Activated CD4-positive, alpha-beta T cell treated with anti-CD3 and anti-CD28 coated beads, Interleukin-2, amount 50 U/mL, for 16 hours (primary cell): Measurements from ENCODE around the gene TTR.

Source experiments
- DNase-seq: peaks from one replicate; pipeline ENCODE4 v3.0.0-alpha.2; 2020

TTR gene

DNA sequence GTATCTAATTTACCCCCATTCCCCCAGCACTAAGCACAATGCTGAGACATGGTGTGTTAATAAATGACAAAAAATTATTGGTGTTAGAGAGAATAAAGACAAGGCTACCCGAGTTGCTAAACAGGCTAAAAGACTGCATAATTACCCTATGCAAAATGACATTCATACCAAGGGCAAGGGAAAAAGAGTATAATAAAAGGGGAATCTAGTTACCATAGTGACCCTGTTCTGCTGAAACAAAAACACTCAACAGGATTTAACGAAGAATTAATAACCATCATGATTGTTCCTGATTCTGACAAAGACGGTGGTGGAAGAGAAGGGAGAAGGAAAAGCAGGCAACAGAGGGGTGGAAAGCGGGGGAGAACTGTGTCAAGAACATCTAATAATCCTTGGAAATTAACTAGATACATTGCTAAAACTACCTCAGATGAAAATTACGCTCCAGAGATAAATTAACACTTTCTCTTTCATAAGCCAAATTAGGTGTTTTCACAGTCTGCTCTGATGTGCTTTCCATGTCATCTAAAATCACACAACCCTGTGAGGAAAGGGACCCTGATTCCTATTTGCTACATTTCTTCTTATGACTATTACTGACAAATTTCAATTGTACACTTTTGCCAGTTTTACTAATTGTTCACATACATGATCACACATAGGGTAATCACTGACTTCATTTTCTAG, 25.5 kb downstream of the TTR start:
- no peak for DNase-seq

DNA sequence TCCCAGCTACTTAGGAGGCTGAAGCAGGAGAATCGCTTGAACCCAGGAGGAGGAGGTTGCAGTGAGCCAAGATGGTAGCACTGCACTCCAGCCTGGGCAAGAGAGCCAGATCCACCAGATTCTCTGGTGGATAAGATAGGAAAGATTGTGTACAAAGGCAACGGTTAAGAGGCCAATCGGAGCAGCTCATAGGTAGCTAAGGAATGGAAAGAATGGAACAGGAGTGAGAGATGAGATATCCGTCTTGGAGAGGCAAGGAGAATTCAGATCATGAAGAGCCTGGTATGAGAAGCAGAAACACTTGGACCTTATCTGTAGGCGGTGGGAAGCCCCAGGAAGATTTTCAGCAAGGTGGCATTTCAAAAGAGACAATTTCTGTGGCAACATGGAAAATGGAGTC, 27.1 kb downstream of the TTR start:
- DNase-seq: no peak

DNA sequence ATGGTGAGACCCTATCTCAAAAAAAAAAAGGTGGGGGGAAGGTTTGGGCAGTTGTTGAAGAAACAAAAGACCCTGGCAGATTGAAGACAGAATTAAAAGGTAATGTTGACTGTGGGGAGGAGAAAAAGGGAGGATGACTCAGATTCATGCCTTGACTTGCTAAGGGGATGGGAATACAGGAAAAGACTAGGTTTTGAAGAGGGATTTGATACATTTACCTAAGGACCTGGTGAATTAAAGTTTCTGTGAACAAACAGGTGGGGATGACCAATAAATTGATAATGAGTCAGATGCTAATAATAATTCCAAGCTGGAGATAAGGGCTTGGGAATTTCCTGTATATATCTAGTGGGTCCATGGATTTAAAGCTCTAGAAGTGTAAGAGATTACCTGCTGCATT, 27.6 kb downstream of the TTR start:
- no peak for DNase-seq

DNA sequence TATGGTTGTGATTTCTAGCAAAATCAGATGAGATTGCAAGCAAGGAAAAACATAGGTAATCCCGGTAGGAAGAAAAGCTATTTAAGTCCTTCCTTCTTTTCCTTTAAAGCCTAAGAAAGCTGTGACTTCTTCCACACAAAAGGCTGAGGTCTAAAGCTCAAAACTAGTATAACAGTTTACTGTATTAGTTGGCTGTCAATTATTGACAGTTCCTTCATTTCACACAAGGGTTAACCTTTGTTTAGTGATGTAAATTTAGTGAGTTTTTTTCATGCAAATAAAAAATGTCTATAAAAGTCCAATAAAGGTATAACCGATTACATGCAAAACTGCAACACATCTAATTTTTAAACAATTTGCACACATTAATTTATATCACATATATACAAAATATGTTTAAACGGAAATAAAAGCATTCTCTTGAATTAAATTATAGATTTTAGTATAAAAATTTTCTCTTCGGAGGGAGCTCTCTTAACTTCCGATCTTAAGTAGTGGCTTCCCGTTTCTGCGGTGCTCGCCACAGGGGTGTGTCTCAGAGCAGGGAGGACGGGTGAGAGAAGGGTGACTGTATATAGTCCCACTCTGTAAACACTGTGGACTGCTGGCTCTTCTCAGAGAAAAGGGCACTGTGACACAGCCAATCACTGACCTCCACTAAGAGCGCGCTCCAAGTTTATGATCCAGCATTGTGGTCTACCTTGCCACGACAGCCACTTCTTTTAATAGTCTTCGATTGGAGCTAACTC, 33.4 kb downstream of the TTR start:
- no peak for DNase-seq

DNA sequence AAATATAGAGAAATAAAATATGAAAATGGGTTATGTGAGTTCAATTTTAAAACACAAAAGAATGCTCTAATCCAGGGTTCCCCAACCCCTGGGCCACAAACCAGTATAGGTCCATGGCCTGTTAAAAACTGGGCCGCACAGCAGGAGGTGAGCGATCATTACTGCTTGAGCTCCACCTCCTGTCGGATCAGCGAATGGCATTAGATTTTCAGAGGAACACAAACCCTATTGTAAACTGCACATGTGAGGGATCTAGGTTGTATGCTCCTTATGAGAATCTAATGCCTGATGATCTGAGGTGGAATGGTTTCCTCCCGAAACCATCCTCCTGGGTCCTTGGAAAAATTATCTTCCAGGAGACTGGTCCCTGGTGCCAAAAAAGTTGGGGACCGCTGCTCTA, 34.7 kb downstream of the TTR start:
- DNase-seq: no peak

DNA sequence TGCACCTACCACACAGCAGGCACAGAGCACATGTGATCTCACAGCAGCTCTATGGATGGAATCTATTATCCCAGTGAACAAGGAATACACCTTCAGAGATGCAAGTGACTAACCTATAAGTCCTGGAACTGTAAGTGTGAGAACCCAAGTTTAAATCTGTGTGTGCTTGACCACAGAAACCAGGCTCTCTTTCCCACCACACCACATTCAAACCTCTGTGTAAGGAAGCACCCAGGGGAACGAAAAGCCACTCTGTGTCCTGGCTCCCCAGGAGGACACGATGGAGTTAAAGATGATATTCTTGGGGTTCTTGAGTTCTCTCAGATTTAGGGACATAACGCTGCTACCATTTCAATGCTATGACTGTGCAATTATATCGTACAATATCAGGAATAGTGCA, 38.9 kb downstream of the TTR start:
- DNase-seq: no peak

DNA sequence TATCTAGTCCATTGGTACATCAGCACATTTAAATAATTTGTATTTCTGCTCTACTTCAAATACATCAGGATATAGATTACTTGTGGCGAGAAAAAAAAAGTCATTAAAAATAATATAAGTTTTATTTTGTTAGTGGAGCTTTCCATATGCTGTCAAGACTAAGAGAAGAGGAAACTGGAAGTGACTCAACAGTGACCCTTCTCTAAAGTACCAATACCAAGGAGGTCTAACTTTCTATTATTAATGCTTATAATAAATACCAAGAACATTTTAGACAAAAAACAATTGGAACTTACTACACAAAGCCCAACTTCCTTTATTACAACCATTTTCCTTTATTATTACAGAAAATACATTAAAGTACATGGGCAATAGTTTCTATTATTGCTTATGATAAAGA, 39.8 kb downstream of the TTR start:
- no peak for DNase-seq

DNA sequence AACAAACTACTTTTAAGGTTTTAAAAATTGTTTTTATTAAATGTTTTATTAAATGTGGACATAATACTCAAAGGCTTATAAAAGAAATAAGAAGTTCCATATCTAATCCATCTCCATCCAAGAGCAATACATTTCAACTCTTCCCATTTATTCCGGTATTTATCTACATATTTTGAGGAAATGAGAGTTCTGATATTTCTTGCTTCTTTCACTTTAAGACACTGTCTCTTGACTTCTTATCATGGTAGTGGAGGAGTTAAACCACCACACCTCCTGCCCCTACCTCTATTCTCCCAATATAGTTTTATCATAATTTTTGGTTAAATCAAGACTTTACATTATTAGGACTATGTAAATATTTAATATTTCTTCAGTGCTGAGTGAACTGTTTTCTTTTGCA, 40.7 kb downstream of the TTR start:
- DNase-seq: no peak

DNA sequence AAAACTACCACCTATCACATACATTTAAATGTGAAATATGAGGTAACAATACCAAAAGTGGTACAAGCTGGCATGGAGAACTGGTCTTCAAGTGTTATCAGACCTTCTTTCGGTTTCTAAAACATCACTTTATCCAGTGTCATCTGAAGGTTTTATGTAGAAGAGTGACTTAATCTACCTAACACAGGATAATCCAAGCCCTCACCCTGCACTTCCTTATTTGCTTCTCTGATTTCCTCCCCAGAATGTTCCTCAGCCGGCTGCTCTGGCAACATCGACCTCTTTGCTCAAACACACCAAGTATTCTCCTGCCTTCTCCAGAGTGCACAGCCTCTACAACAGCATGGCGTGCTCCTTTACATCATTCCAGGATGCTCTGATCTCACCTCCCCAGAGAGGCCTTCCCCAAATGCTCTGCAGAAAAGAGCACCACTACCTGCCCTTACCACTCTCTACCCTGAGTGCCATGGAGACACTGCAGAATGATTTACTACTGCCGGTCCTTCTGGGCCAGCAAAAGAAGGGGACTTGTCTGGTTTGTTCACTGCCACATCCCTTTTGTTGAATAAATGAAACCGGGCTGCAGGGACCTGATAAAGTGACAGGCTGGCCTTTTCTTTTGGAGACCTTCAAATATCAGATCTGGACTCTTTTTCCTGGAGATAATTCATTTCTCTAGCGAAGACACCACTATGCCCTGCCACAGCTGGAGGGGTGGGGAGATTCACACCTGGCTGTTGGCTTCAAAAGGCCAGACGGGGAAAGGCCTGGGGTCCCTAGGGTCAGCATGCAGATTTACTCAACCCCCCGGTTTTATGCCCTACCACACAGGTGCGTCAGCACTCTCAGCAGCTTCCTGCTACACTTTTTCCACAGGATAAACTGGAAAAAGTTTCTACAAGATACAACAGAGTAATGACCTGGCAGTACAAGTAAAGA, 42.0 kb downstream of the TTR start:
- no peak for DNase-seq

DNA sequence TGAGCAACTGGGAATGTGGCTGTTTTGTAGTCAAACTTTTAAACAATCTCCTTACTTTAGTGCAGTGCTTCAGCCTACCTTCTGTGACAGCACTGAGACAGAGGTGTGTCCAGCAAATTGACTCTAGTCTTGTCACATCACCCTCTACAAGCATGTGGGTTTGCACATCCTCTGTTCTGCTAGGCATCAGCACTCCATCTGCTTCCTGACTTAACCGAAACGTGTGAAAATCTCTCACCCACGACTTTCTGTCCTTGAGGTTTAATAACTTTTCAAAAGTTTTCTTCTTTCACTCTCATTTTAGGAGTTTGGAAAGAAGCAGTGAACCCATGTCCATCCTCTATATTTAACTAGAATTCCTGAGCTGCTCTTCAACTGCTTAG, 42.6 kb downstream of the TTR start:
- peak; percentile 38 for DNase-seq

DNA sequence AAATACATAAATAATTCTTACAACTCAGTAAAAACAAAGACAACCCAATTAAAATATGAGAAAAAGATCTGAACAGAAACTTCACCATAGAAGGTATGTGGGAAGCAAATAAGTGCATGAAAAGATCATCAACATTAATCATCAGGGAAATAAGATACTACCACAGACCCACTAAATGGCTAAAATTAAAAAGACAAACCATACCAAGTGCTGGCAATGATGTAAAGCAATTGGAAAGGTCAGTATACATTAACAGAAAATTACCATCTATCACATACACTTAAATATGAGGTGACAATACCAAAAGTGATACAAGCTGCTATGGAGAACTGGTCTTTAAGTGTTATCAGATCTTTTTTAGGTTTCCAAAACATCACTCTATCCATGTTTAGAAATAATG, 44.7 kb downstream of the TTR start:
- no peak for DNase-seq

DNA sequence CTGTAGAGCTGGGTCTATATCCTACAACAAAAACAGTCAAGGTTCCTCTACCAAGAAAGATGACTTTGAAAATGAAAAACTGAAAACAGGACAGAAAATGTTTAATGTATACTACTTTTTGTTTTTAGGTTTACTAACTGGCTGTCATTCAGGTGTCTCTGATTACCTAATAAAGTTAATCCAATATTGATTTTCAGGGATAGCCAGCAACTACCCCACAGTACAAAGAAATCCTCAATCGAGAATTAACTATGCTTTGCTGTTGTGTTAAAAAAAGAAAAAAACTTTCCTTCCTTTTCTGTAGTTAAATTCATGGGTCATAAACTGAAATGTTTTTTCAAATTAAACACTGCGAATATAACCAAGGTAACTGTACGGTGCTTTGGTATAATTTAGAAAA, 45.8 kb downstream of the TTR start:
- DNase-seq: no peak

DNA sequence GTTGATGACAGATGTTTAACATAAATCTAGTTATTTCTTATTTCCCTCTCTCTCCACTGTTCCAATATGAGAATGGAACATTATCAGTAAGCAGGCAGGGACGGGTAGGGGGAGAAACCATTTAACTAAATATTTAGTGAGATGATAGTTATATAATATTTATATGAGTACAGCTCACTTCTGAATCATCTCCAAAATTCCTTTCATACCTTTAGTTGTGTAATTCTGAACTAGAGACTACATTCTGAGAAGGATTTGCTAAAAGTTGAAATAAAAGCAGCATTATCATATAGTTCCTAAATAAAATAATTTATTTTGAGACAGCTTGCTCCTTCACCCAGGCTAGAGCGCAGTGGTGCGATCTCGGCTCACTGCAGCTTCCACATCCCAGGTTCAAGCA, 51.3 kb downstream of the TTR start:
- no peak for DNase-seq

DNA sequence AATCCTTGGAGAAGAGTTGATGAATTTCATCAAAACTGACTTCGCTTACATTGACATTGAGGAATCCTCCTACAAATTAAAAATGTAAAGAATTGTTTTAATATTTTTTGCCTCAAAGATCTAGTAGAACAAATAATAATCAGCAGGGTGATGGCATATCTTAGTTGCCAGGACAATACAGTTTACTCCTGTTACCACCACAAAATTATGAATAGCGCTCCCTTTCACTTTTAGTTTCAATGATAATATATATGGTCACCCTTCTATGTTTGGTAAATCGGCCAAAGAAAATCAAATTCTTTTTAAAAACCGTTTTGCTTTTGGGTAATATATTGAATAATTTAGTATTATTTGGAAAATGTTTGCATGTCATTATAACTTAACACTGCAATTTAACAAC, 53.7 kb downstream of the TTR start:
- DNase-seq: no peak

DNA sequence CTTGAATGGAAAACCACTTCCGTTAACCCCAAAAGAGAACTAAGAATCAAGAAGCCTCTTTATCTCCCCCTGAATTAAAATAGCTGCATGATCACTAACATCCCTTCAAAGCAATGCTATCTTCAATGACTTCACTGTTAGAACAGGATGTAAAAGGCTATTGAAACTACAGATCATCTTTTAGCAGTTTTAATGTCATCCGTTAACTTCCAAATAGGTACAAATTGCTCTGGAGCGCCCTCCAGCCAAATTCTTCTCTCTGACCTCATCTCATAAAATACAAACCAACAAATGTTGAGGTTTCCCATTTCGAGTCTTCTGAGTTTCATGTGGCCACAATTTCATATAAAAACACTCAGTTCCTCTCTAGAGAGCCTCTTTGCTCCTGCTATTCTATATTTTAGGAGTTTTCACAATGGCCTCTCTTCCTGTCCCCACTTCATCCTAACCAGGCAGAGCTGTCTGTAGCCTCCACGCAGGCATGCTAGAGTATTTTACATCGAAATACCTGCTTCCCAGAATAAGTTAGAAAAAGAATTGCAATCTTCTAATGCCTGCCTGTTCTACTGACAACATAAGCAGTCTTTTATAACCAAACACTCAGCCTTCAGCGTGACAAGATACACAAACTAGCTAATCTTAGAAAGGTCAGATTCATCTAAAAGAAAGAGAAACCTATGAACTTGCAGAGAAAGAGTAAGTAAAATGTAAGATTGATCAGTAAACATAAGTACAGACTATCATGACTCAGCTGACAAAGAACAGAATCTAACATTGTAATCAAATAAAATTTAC, 54.9 kb downstream of the TTR start:
- no peak for DNase-seq

DNA sequence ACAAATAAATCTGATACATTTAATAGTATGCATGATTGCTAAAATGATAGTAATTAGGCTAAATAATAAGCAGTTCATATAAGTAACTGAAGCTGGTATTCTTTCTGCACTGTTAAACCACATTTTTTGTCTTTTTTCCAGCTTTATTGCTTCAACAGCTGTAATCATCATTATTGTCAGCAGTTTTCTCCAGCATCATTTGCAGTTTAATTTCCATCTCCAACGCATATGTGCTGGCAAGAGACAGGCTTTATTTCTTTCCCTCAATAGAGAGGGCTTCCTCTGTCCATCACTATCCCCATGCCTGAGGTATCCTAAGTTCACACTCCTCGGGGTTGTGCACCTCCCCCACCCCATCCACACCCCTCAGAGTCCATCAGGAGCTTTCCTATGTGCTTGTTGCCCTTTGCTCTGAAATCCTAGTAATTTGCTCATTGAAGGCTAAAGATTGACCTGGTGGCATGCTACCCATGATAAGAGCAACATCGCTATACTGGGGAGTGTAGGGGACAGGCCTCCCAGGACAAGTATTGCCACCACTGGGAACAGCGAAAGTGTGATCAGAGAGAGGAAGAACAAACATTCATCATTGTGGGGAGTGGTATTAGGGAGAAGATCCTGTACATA, 55.6 kb downstream of the TTR start:
- no peak for DNase-seq
